ENCODE data around the gene ETV5.

The ETV5 gene

GRCh38 chr3:186142393-186142932 lies 33.6 kb upstream of the ETV5 start:
- H3K9me2 ChIP-seq (replicated peaks; ENCODE audit: insufficient read depth, low read length): no peaks in the 10 kb centered on the region
- no peaks in the 10 kb centered on the region for H3K27me3 ChIP-seq (ENCODE audit: low read length)
- no peaks in the 10 kb centered on the region for H3K79me2 ChIP-seq (ENCODE audit: insufficient read depth, low read length)
- H2AFZ ChIP-seq (ENCODE audit: low read depth, low read length, severe bottlenecking): no peak overlapping the region
- H3K36me3 ChIP-seq (ENCODE audit: low read length): no peaks in the 10 kb centered on the region
- TF ChIP-seq CTCF (IDR thresholded peaks at IDR 0.05; ENCODE audit: insufficient read depth, low read length, poor library complexity, severe bottlenecking) (no peak), EZH2phosphoT487 (conservative IDR thresholded peaks at IDR 0.05; ENCODE audit: low read length) (no peak)
- no peak overlapping the region for H3K4me3 ChIP-seq (ENCODE audit: insufficient read depth, low read length, poor library complexity, severe bottlenecking)
- H3K9me3 ChIP-seq (ENCODE audit: insufficient read depth, low read length): no peaks in the 10 kb centered on the region
- H3K4me2 ChIP-seq (ENCODE audit: low read depth, low read length, poor library complexity, severe bottlenecking): no peak overlapping the region
- H4K20me1 ChIP-seq (ENCODE audit: low read depth, low read length): no peaks in the 10 kb centered on the region
- H3F3A ChIP-seq (ENCODE audit: insufficient read depth): no peaks in the 10 kb centered on the region
- H3K9ac ChIP-seq (ENCODE audit: low read length): no peak overlapping the region
- H3K27ac ChIP-seq (ENCODE audit: low read depth, low read length): no peak overlapping the region

GRCh38 chr3:186141790-186142189 lies 32.9 kb upstream of the ETV5 start:
- Histone ChIP-seq H2AFZ (ENCODE audit: low read depth, low read length, severe bottlenecking) (no peak overlapping the region), H4K20me1 (ENCODE audit: low read depth, low read length) (no peaks in the 10 kb centered on the region), H3K9me2 (replicated peaks; ENCODE audit: insufficient read depth, low read length) (no peaks in the 10 kb centered on the region), H3F3A (ENCODE audit: insufficient read depth) (no peaks in the 10 kb centered on the region), H3K9me3 (ENCODE audit: insufficient read depth, low read length) (no peaks in the 10 kb centered on the region), H3K4me3 (ENCODE audit: insufficient read depth, low read length, poor library complexity, severe bottlenecking) (no peak overlapping the region), H3K4me2 (ENCODE audit: low read depth, low read length, poor library complexity, severe bottlenecking) (no peak overlapping the region), H3K27ac (ENCODE audit: low read depth, low read length) (no peak overlapping the region), H3K27me3 (ENCODE audit: low read length) (no peaks in the 10 kb centered on the region), H3K36me3 (ENCODE audit: low read length) (no peaks in the 10 kb centered on the region), H3K9ac (ENCODE audit: low read length) (no peak overlapping the region), H3K79me2 (ENCODE audit: insufficient read depth, low read length) (no peaks in the 10 kb centered on the region)
- TF ChIP-seq CTCF (IDR thresholded peaks at IDR 0.05; ENCODE audit: insufficient read depth, low read length, poor library complexity, severe bottlenecking): no peak
- TF ChIP-seq EZH2phosphoT487 (conservative IDR thresholded peaks at IDR 0.05; ENCODE audit: low read length): no peak

- Histone ChIP-seq H3K4me2 (ENCODE audit: low read depth, low read length, poor library complexity, severe bottlenecking) (no peak overlapping the region), H3K36me3 (ENCODE audit: low read length) (no peaks in the 10 kb centered on the region), H3K9me3 (ENCODE audit: insufficient read depth, low read length) (no peaks in the 10 kb centered on the region), H3K4me3 (ENCODE audit: insufficient read depth, low read length, poor library complexity, severe bottlenecking) (no peak overlapping the region), H3K79me2 (ENCODE audit: insufficient read depth, low read length) (no peaks in the 10 kb centered on the region), H3K9ac (ENCODE audit: low read length) (no peak overlapping the region), H3F3A (ENCODE audit: insufficient read depth) (no peaks in the 10 kb centered on the region), H4K20me1 (ENCODE audit: low read depth, low read length) (no peaks in the 10 kb centered on the region), H3K27ac (ENCODE audit: low read depth, low read length) (no peak overlapping the region), H2AFZ (ENCODE audit: low read depth, low read length, severe bottlenecking) (no peak overlapping the region), H3K27me3 (ENCODE audit: low read length) (no peaks in the 10 kb centered on the region), H3K9me2 (replicated peaks; ENCODE audit: insufficient read depth, low read length) (no peaks in the 10 kb centered on the region)
- TF ChIP-seq EZH2phosphoT487 (conservative IDR thresholded peaks at IDR 0.05; ENCODE audit: low read length): no peak
- no peak for TF ChIP-seq CTCF (IDR thresholded peaks at IDR 0.05; ENCODE audit: insufficient read depth, low read length, poor library complexity, severe bottlenecking)
Observed at GRCh38 chr3:186138272-186138981, 29.5 kb upstream of the ETV5 start.

All from SU-DHL-6 (cell line).